ENCODE data around the gene NBPF3.
A peak's percentile ranks its signal among the peaks of the same experiment; 100 is the strongest.
"Not testable (repeated sequence)": the region's sequence is repeated elsewhere in the genome, so short reads cannot be mapped to it uniquely, and the experiment has no call there.

Gene NBPF3

DNA sequence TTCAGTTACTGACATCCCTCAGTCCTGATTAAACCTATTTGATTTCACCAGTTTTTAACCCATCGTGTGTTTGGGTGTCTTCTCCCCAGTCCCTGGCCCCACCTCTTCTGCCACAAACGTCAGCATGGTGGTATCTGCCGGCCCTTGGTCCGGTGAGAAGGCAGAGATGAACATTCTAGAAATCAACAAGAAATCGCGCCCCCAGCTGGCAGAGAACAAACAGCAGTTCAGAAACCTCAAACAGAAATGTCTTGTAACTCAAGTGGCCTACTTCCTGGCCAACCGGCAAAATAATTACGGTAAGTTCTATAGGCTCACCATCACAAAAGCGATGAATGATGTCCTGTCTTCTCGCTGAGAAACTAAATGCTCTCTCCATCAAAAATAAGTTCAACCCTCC, 28.7 kb downstream of the NBPF3 start:
- TF ChIP-seq, protein P1, sequence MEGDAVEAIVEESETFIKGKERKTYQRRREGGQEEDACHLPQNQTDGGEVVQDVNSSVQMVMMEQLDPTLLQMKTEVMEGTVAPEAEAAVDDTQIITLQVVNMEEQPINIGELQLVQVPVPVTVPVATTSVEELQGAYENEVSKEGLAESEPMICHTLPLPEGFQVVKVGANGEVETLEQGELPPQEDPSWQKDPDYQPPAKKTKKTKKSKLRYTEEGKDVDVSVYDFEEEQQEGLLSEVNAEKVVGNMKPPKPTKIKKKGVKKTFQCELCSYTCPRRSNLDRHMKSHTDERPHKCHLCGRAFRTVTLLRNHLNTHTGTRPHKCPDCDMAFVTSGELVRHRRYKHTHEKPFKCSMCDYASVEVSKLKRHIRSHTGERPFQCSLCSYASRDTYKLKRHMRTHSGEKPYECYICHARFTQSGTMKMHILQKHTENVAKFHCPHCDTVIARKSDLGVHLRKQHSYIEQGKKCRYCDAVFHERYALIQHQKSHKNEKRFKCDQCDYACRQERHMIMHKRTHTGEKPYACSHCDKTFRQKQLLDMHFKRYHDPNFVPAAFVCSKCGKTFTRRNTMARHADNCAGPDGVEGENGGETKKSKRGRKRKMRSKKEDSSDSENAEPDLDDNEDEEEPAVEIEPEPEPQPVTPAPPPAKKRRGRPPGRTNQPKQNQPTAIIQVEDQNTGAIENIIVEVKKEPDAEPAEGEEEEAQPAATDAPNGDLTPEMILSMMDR (conservative IDR thresholded peaks at IDR 0.05; ENCODE audit: low read depth), result no peak
- no peak for DNase-seq (ENCODE audit: low spot score)
- CTCF ChIA-PET, result interaction anchor here (0.7 kb wide), 1 partner anchor 190 kb away, joined by 3 read pairs; no protein-coding TSS in a partner anchor
- POLR2A ChIA-PET (ENCODE audit: low non-redundant PET), result no interaction called here
- H3K27ac ChIP-seq, result no peak overlapping the region

DNA sequence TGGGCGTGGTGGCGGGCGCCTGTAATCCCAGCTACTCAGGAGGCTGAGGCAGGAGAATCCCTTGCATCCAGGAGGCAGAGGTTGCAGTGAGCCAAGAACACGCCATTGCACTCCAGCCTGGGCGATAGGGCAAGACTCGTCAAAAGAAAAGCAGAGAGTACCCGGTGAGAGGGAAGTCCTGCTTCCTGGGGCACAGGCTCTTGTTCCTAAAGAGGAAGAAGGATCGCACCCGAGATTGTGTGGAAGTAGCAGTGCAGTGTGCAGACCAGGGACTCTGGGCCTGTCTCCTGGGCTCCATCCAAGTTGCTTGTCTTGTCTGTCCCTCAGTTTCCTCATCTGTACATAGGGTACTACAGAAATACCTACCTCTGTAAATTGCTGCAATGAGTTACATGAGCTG, 29.6 kb downstream of the NBPF3 start:
- ChIA-PET POLR2A (ENCODE audit: low non-redundant PET) (no interaction called here), CTCF (no interaction called here)
- DNase-seq (ENCODE audit: low spot score), result no peak
- TF ChIP-seq, protein P1 (conservative IDR thresholded peaks at IDR 0.05; ENCODE audit: low read depth), result no peak
- no peak overlapping the region for H3K27ac ChIP-seq

DNA sequence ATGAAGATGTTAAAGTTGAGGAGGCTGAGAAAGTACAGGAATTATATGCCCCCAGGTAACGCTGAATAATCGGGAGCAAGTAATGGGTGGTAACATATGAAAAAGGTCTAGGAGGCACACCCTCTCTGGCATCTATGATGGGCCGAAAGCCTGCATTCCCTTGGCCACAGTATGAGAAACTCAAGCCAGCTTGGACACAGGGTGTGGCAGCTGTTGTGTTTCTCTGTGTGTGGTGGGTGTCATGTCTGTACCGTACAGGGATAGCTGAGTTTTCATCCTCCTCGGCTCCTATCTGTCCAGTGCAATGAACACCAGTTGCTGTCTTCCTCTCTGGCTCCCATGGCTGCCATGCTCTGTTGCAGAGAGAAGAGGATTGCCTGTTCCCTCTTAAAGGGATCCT, 32.9 kb downstream of the NBPF3 start:
- DNase-seq (ENCODE audit: low spot score), result no peak
- POLR2A ChIA-PET (ENCODE audit: low non-redundant PET), result no interaction called here
- no peak overlapping the region for H3K27ac ChIP-seq
- CTCF ChIA-PET, result interaction anchor here (0.6 kb wide), 1 partner anchor 16 kb away, joined by 5 read pairs; no protein-coding TSS in a partner anchor
- TF ChIP-seq, protein P1 (conservative IDR thresholded peaks at IDR 0.05; ENCODE audit: low read depth), result no peak

DNA sequence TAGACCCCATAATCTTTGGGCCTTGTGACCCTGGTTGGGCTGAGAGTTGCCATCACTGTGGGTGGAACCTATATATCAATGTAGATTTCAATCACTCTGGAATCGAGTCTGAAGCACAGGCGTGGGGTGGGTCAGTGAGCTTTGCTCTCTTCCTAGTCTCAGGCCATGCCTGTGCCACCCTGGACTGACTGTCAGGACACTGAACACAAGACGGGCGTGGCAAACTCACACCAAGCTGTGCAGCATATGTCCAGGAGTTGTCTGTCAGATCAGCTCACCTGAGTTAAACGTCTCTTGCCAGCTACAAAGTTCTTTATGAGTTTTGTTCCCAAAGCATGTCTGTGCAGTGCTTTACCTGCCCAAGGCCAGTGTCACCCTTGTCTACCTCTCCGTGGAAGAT, 38.4 kb downstream of the NBPF3 start:
- TF ChIP-seq, protein P1 (conservative IDR thresholded peaks at IDR 0.05; ENCODE audit: low read depth), result no peak
- ChIA-PET CTCF (no interaction called here), POLR2A (ENCODE audit: low non-redundant PET) (no interaction called here)

DNA sequence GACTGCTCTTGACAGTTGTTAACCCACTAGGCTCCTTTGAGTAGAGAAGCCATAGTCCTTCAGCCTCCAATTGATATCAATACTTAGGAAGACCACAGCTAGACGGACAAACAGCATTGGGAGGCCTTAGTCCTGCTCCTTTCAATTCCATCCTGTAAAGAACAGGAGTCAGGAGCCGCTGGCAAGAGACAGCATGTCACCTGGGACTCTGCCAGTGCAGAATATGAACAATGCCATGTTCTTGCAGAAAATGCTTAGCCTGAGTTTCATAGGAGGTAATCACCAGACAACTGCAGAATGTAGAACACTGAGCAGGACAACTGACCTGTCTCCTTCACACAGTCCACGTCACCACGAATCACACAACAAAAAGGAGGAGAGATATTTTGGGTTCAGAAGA, 43.9 kb downstream of the NBPF3 start:
- H3K27ac ChIP-seq, result not testable (repeated sequence)

More for the DNA sequence above, 38.4 kb downstream of the NBPF3 start:
- no peak overlapping the region for H3K27ac ChIP-seq
- DNase-seq (ENCODE audit: low spot score), result no peak

DNA sequence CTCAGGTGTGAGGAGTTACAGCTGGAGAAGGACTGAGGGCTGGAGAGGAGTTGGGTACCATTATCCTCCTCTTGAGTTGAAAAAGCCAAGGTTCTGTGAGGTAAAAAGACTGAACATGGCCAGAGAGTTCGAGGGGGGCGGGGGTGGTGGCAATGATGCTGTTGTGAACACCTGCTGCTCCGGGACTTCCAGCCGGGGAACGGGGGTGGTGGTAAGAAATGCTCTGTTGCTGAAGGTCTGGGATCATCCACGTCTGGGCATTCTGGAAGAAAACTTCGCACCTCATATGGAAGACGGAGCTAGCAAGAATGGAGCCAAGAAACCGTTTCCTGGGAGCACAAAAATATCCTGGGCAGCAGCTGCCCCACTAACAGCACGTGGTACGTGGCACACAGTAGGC, 49.2 kb downstream of the NBPF3 start:
- TF ChIP-seq, protein P1 (conservative IDR thresholded peaks at IDR 0.05; ENCODE audit: low read depth), result no peak
- H3K27ac ChIP-seq, result no peak overlapping the region
- ChIA-PET POLR2A (ENCODE audit: low non-redundant PET) (no interaction called here), CTCF (no interaction called here)
- no peak for DNase-seq (ENCODE audit: low spot score)

More for the DNA sequence above, 43.9 kb downstream of the NBPF3 start:
- DNase-seq (ENCODE audit: low spot score); POLR2A ChIA-PET (ENCODE audit: low non-redundant PET); CTCF ChIA-PET: not testable (repeated sequence)

DNA sequence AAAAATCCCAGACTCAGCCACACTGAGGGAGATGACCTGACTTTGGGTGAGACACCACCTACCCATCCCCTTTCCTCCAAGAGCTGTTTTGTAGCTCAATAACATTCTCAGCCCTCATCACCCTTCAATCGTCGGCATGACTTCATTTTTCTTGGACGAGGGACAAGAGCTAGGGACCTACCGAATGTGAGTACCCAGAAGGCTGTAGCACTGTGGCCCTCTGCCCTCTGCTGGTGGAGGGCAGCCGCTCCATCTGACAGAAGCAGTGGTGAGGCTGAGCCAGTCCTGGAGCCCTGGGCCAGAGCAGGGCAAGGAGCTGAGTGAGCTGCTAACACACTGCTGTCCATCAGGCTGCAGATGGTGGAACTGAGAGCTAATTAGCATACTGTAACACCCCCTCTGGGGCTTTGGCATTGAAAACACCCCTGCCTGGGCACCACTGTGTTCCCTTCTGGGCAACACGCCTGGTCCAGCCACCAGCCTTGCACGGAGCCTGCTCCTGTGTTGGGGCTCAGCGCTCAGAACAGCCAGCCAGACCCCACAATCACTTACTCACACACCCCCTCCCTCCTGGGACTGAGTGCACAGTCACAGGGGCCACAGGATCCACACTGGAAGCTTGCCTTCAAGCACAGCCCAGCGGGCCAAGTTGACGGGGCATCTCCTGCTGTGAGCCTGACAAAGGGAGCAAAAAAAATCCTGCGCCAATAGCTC, 51.0 kb downstream of the NBPF3 start:
- TF ChIP-seq, protein P1 (conservative IDR thresholded peaks at IDR 0.05; ENCODE audit: low read depth), result peak; percentile 34
- no peak overlapping the region for H3K27ac ChIP-seq

More for the DNA sequence above, 51.0 kb downstream of the NBPF3 start:
- POLR2A ChIA-PET (ENCODE audit: low non-redundant PET), result no interaction called here
- CTCF ChIA-PET, result interaction anchor here (0.6 to 2.2 kb wide), 8 partner anchors 8 to 165 kb away, joined by 3 to 14 read pairs (median 4); partner anchors contain the start of gene ALPL
- no peak for DNase-seq (ENCODE audit: low spot score)
